HG03060 (cell line): ENCODE measurements around the gene SLX4IP.

Experiments used
- ATAC-seq: cut with Tn5 transposase; IDR thresholded peaks from one replicate; pipeline ENCODE4 v1.9.1; 2021; ENCODE audit warnings: low read depth, moderate number of reproducible peaks; ENCODE audit not compliant: unreplicated experiment

SLX4IP gene

DNA sequence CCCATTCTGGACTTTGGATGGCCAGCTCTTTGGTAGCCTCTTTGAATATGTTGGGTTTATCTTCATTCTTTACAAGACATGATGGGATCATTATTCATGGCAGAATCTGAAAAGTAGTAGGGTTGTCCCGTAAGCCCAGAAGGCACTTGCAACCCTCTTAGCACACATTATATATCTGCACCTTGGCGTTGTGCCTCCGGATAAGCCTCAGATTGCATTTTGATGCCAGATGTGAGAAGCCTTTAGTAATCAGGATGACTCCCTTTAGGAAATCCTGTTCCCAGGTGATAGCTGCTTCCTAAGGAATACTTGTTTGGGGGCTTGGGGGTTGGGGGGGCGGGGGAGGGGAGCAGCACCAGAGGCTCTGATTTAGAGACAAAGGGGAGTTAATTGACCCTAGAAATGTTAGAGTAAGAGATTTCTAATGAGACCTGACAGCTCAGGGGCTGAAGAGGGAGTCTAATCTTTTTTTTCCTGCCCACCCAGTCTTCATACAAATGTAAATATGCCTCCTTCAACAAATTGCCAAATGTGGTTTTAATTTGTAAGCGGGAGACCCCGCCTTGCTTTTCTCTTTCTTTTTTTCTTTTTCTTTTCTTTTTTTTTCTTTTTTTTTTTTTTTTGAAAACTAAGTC, 183.6 kb downstream of the SLX4IP start:
- no peak for ATAC-seq

DNA sequence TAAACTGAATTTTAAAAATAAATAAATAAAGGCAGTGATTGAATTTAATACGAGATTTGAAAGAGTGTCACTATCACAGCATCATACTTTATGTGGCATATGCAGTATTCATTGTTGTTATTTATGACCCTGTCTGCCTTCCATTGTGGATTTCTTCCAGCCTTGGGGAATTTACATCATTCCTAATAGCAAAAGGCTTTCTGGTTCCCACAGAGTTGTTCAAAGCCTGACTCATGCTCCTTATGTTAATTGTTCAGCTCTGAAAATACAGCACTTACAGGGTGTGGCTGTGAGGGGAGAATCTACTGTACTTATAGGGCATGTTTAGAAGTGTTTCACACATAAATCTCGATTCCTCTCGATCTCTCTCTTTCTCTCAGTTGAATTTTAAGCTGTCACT, 184.3 kb downstream of the SLX4IP start:
- no peak for ATAC-seq

DNA sequence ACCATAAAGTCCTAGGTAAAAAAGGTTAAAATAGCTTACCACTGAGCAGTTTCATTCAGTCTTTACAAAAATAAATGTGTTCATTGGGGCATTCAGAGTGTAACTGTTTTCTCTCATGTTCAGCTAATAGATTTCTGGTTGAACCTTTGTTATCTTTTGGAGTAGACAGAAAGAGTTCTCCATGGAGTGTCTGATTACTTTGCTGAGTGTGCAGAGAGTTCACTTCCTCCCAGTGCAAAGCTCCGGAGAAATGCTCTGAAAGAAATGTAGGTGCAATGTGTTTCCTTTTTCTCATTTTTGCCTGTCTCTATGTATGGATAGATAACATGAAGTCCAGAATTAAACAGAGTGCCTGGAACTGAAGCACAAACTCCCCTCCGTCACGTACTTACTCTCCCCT, 186.0 kb downstream of the SLX4IP start:
- ATAC-seq: no peak

DNA sequence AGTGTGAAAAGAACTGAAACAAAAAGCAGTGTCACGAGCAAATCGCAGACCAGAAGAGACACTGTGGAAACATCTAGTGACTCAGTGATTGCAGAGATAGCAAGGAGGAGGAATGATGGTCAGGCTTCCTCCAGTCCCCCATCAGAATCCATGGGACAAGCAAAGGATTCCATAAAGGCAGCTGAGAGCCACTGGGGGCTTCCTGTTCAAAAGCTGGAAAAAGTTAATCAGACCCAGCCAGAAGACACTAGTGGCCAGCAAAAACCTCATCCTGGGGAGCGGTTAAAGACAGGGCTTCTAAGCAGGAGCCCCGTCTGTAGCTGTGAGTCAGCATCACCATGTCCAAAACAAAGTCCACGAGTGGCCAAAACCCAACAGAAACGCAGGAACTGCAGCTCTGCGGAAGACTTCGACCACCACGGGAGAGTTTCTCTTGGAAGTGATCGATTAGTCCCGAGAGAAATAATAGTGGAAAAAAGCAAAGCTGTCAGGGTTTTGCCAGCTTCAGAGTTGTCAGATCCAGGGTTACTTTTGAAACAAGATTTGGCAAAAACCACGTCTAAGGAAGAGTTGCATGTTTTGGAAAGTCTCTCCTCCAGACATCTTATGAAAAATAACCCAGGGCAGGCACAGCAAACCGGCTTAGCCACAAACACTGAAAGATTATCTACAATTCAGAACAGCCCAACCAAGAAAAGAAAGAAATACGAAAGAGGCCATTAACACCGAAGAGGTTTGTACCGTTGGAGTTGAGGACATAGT, 187.7 kb downstream of the SLX4IP start:
- no peak for ATAC-seq

DNA sequence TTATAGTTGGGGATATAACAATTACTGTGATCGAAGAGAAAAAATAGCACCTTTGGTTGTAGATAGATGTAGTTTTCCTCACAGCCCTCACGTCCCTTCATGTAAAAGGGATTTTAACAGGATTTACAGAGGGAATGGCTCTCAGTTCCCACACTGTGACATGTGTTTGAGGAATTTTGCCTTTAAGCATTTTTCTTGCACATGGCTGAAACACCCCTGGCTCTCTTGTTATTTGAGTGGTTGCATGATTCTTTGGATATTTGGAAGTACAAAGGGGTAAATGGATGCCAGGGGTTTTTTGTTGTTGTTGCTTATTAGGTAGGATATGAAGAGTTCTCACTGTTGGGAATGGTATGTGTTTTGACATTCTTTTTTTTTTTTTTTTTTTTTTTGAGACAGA, 190.5 kb downstream of the SLX4IP start:
- no peak for ATAC-seq

DNA sequence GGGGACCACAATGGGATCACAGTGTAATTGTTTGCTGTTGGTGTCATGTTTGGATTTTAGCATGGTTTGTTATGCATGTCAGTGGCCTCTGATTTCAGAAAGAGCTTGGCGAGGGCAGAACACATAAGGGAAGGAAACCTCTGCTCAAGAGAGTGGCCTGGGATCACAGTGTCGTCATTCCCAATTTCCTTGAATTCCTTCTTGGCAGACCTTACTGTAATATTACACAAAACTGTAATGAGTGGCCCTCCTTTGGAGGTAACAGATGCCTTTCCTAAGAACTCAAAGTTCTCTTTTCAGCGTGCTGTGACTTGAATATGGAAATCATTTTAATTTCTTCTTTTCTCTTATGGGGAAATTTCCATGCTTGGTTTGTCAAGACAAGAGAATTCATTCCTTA, 191.8 kb downstream of the SLX4IP start:
- no peak for ATAC-seq

DNA sequence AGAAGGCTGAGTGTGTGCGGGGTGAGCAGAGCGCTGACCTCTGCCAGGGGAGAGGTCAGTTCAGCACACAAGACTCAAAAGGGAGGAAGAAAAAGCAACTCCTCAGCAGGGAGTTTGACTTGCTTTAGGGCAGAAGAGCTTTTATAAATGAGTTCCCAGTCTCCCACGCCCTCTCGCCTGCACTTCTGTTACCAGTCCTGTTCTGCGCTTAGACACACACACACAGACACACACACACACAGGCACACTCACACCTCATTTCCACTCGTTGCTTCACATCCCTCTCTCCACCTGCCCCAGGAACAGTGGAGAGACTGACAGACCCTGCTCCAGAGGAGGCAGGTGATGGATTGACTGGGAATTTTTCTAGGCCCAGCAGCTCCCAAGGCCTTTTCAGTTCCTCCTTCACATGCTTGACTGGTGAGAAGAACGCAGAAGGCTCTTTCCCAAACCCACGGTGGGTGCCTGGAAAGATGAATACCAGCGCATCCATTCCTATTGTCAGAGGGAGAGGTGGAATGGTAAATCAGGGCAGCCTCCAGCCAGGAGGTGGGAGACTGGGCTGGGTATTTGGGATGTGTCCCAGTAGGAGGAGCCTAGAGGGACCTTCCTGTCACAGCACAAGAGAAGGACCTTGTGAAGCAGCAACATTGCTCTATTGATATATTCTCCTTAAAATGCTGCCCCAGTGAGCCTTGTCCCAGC, 195.0 kb downstream of the SLX4IP start:
- no peak for ATAC-seq

DNA sequence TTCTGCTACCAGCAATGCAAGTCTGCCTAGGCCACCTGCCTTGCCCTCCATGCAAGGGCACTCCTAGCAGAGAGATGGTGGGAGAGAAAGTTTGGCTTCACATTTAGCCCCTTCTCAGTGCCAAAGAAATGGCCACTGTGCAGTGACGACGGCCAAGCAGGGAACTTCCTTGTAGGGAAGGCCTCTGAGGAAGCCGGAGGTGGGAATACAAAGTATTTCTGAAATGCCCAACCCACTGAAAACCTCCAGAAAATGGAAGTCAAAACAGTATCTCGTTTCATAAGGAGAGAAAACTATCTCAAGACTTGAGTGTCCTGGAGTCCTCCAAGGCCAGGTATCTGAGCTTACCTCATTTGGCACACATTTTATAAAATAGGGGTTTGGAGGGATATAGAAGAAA, 196.0 kb downstream of the SLX4IP start:
- ATAC-seq: no peak

DNA sequence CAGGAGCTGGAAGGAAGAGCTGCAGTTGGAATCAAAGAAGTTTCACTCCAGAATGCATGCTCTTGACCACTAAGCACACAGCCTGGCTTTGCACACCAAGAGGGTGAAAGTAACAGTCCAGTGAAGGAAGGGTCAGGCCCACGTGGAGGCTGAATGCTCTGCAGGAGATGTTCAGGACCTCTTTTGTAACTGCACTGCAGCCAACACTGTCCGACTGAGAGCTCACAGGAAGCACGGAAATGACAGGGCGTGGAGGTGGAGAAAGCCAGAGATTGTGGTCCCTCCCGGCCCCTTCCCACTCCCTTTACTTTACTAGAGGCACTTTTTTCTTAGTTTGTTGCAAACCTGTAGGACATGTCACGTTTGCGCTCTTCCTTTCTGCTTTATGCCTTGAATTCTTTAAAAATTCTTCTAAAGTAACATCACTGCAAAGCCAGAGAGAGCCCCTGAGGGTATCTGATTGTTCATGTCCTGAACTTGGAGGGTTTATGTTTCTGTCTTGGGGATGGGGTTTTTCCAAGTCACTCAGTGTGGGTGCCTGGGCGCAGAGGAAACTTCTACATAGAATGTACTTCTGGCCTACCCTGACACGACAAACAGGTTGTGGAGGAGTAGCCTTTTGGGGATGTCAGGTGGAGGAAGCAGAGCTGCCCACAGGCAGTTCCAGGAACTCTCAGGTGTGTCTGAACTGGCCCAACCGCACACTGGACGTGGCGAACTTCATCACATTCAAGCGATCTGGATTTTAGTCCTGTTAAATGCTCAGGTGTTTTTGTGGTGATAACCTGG, 197.8 kb downstream of the SLX4IP start:
- no peak for ATAC-seq

DNA sequence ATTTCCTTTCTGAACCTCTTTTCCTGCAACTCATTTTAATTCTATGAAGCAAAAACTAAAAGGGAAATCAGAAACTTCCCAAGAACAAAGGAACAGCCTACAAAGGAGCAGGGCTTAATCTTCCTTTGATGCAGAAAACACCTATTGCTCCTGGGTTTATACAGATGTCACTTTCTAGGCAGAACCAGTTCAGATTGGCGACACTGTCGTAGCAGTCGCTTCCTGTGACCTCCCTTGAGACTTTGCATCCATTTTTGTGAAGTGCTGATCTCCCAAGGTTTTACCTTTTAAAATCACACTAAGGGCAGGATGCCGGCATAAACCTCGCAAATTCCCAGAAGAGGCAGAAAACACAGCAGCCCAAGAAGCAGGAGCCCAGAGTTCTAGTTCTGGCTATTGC, 198.6 kb downstream of the SLX4IP start:
- ATAC-seq: no peak

DNA sequence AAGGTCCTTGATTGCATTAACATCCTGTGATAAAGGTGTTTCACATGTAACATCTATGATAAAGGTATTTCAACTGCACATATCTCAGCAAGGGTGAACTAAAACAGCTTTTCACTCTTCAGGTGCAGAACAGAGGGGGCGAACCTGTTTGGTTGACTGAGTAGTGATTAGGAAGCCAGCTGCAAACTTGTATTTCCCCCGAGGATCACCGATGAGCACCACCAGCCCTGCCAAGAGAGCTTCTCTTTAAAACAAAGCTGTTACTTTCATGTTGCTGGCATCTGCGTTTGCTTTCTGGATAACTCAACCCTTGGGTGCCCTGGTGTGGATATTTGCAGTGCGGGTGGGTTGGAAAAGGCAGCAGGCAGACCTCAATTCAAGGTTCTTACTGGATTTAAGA, 199.1 kb downstream of the SLX4IP start:
- ATAC-seq: no peak

DNA sequence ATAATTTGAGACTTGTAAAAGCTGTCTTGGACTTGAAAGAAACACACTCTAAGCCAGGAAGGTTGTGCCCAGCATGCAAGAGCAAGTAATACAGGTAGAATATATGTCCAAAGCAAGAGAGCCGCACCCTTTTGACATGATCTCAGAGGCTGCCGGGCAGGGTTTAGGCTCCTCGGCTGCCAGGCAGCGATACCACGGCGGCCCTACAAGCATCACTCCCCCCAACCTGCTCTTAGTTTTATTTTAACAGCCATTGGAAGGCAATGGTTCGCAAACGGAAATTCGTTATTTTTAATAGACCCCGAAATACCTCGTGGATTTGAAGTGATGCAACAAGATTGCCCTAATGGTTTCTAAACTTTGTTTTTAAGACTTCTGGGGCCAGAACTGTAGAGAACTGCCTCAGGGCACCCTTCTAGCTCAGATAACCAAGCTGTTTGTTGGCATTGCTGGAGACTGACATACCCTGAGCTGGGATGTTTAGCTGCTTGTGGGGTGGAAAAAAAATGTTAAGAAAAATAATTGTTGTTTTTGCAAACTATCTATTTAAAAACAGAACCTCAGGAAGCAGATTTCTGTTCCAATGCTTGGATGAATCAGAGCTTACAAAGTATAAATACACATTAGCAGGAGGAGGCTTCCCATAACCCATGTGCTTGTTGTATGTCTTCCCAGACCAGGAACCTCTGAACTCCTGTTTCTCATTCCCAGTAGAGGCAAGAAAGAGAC, 199.7 kb downstream of the SLX4IP start:
- no peak for ATAC-seq

DNA sequence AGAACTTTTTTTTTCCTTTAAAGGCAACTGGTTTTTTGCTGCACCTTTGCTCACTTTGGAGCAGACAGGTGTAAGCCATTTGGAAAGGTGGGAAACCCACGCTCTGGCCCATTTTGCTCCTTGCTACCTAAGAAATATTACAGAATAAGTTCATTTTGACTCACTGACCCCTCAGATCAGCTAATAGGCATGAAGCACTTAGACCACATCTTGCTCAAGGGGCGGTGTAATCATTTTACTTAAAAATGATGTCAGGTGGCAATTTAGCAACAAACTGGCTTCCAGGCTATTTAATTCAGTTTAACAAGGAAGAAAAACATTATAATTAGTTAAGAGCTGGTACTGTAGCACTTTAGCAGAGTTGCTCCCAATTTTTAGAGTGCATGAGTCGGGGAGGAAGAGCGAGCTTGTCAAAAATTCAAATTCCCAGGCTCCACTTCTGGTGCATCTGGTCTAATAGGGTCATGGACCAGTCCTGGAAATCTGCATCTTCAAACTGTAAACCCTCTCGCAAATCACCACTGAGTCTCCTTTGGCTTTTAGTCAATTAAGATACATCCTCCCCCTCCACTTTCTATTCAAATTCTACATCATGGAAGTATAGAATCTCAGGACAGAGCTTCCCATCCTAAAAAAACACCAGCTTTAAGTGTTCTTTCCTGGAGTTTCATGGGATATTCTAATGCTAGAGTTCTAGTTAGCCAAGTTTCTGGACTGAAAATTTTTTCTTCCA, 200.5 kb downstream of the SLX4IP start:
- ATAC-seq: no peak

DNA sequence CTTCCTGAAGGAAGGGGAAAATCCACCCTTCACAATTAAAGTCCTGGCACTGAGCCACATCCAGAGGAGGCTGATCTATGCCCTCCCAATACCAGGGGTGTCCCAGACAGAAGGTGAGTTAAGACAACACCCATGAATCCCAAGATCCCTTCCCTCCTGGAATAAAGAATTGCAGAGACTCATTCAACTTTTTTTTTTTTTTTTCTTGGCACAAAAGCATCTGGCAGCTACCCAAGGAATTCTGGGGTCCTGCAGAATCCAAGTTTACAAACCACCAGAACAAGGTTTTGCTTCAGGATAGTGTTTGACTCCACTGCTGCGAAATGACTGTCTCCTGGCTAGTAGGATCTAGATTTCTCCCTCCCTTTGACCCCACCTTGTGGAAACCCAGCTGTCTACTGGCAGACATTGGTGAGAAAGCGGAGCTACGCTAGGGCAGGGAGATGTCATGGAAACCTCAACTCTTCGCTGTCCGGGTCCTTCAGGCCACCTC, 201.3 kb downstream of the SLX4IP start:
- no peak for ATAC-seq

DNA sequence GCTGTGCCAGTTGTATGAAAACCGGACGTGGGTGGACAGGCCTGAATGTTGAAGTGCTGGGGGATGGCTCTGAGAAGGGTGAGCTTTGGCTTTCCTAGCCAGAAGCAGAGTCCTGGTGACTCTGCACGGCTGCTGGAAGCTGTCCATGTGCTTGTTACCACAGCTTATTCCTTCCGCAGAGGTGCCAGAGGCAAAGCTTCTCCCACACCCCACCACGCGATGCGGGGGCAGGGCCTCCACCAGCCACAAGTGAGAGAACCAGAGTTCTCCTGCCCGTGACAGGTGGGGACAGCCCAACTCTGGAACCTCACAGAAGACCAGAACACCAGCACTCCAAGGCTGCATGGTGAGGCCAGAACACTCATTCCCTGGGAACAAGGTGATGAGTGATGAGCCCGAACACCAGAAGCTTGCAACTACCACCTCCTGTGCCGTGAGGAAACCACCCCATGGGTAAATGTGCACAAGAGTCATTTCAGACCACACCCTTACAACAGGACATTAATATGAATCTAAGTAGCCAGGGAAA, 202.0 kb downstream of the SLX4IP start:
- ATAC-seq: no peak

DNA sequence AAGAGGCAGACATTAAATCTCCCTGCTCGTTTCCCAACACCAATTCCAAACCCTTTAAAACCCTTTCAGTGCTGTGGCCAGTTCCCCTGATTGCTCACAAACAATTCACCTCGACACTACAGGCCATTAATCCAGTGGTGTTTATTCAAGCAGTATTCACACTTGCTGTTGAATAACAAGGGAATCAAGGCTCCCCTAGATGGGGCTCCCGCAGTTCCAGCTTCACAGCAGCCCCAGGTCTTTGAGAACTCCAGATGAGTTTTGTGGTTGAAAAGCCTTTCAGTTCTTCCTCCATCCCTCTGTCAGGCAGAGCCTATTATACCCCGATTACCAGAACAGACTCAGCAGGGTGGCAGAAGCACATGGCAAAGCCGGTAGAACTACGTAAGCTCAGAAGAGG, 202.5 kb downstream of the SLX4IP start:
- no peak for ATAC-seq

DNA sequence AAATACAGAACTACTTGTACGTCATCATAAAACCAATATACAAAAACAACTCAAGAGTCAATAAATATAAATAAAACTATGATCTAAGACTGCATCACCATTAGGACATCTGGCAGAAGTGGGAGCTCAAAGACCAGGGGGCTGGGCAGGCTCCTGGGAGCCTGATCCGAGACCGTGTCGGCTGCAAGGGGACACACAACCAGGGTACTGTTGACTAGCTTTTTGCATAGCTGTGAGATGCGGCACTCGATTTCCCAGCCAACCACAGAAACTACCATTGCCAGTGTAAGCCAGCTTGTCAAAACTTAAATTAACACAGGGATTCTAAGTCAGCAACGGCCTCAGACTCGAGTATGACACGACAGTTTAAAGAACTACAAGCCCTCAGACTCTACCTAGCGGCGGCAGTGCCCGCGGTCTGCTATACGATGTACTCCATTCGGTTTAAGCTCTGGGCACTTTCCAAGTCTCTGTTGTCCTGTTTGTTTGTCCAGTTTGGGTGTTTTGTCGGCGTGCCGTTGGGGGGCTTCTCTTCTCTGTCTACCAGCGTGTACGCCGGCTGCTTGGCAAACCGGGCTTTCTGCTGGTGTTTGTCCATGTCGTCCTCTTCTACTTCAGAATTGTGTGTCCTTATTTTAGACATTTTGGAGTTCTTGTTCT, 204.1 kb downstream of the SLX4IP start:
- ATAC-seq: no peak

DNA sequence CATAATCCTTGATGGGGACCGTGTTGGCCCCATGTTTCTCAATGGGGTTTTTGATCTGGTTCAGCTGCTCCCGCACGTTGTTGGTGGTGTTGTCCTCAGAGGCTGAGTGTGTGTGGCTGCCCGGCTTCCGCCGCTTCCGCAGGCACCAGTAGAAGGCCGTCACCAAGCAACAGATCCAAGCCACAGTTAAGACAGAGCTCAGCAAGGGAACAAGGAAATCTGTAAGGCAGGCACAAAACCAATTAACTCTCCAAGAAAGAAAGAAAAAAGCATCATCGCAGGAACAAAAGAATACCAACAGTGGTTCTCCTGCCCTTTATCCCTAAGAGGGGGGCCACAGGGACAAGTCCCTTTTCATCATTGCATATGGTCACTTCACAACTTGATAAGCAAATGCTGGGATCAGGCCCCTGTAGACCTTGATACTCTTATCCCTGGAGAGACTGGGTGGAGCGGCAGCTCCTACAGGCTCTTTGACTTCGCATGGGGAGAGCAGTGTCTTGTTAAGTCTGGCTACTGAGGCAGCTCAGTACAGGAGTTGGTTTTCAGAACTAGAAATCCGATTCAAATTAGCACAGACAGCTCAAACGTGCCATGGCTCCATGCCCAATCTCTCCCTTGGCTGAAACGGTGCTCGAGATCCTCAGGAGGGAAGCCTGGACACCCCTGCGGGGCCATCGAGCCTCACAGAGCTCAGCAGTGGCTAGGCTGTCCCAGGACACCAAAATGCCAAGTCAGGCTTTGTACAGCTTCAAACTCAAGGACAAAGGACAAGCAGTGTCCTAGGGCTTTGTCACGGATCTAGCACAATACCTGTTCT, 204.8 kb downstream of the SLX4IP start:
- ATAC-seq: no peak
